DND-41 (cell line): ENCODE data around the gene RFTN1.

Experiments used
- ATAC-seq: fragments of 200-7000 bp; cut with Tn5 transposase; 3 replicates; pipeline ENCODE4 v1.9.1; 2021; ENCODE audit warnings: low read depth; ENCODE audit not compliant: insufficient read depth
- DNase-seq: peaks from one replicate; pipeline ENCODE4 v3.0.0-alpha.2; 2020
- H2AFZ ChIP-seq: 2 replicates; pipeline ENCODE4 v1.6.0; 2012; ENCODE audit warnings: low read depth, low read length
- H3K27ac ChIP-seq: 2 replicates; pipeline ENCODE4 v1.5.1; 2012; ENCODE audit warnings: low read length, inconsistent platforms
- H3K27me3 ChIP-seq: fragments of 200-600 bp; sonication (generic); 2 replicates; pipeline ENCODE4 v1.6.0; 2012; ENCODE audit warnings: low read length, mild to moderate bottlenecking, inconsistent platforms; ENCODE audit not compliant: insufficient read depth, poor library complexity
- H3K36me3 ChIP-seq: 2 replicates; pipeline ENCODE4 v1.5.1; 2012; ENCODE audit warnings: low read length, inconsistent platforms; ENCODE audit not compliant: insufficient read depth
- H3K4me1 ChIP-seq: 2 replicates; pipeline ENCODE4 v1.5.1; 2012; ENCODE audit warnings: mild to moderate bottlenecking, low read length; ENCODE audit not compliant: insufficient read depth
- H3K4me2 ChIP-seq: 2 replicates; pipeline ENCODE4 v1.6.0; 2012; ENCODE audit warnings: mild to moderate bottlenecking, moderate library complexity, low read length, inconsistent platforms; ENCODE audit not compliant: insufficient read depth
- H3K4me3 ChIP-seq, 2 experiments: fragments of 200-600 bp in 1 of 2; shearing (Covaris generic) in 1 of 2; 2 replicates each; pipeline ENCODE4 v1.5.1; 2012 to 2016; ENCODE audit warnings: inconsistent platforms in 2 of 2, low read length in 2 of 2, mild to moderate bottlenecking in 2 of 2, low read depth in 1 of 2, moderate library complexity in 1 of 2
- H3K79me2 ChIP-seq: 2 replicates; pipeline ENCODE4 v1.6.0; 2012; ENCODE audit warnings: low read length, inconsistent platforms; ENCODE audit not compliant: insufficient read depth
- H3K9ac ChIP-seq: 2 replicates; pipeline ENCODE4 v1.6.0; 2012; ENCODE audit warnings: low read depth, mild to moderate bottlenecking, inconsistent platforms, low read length, moderate library complexity
- H3K9me3 ChIP-seq: 2 replicates; pipeline ENCODE4 v1.5.1; 2012; ENCODE audit warnings: low read length, moderate library complexity, mild to moderate bottlenecking, inconsistent platforms; ENCODE audit not compliant: insufficient read depth, severe bottlenecking
- H4K20me1 ChIP-seq: 2 replicates; pipeline ENCODE4 v1.6.0; 2012; ENCODE audit warnings: low read length; ENCODE audit not compliant: insufficient read depth
- CTCF ChIP-seq: IDR thresholded peaks from 2 replicates; pipeline ENCODE4 v1.5.1; 2012; ENCODE audit warnings: borderline replicate concordance, low read length, moderate library complexity, mild to moderate bottlenecking; ENCODE audit not compliant: poor library complexity, severe bottlenecking; ENCODE audit errors: extremely low read depth
- EZH2 ChIP-seq: IDR thresholded peaks from 3 replicates; pipeline ENCODE4 v1.6.1; 2012; ENCODE audit warnings: borderline replicate concordance, low read depth, mild to moderate bottlenecking, moderate library complexity, low read length, inconsistent platforms; ENCODE audit not compliant: severe bottlenecking

RFTN1 gene

GRCh38 chr3:16514021-16514700, 662 bp upstream of the RFTN1 start:
- Histone ChIP-seq H3K79me2 (peaks cover 41% of the 10 kb centered on the region), H3K4me3 (peak overlapping the region; percentile 69 to 87; a peak in 3 of 4 replicates), H3K9ac (peak overlapping the region; percentile 81), H3K36me3 (no peaks in the 10 kb centered on the region; the same call in 1 of the 2 replicates), H3K9me3 (no peaks in the 10 kb centered on the region), H4K20me1 (peaks cover 19% of the 10 kb centered on the region; the same call in 1 of the 2 replicates), H2AFZ (peak overlapping the region; percentile 68), H3K4me1 (peaks cover 45% of the 10 kb centered on the region), H3K4me2 (peak overlapping the region; percentile 95), H3K27me3 (no peaks in the 10 kb centered on the region), H3K27ac (peak overlapping the region; percentile 91)
- ATAC-seq (no peak), DNase-seq (no peak)
- TF ChIP-seq EZH2 (no peak), CTCF (no peak)

- H4K20me1 ChIP-seq, result peaks cover 26% of the 10 kb centered on the region; the same call in 1 of the 2 replicates
- peaks cover 57% of the 10 kb centered on the region for H3K79me2 ChIP-seq
- no peaks in the 10 kb centered on the region for H3K27me3 ChIP-seq
- peak overlapping the region; percentile 69 to 87 for H3K4me3 ChIP-seq
- TF ChIP-seq EZH2 (no peak), CTCF (peak; percentile 38)
- ATAC-seq (peak; percentile 62), DNase-seq (peak; percentile 75)
- peak overlapping the region; percentile 91 for H3K27ac ChIP-seq
- peak overlapping the region; percentile 95 for H3K4me2 ChIP-seq
- peak overlapping the region; percentile 68 for H2AFZ ChIP-seq
- H3K36me3 ChIP-seq, result peaks cover 4% of the 10 kb centered on the region; the same call in 1 of the 2 replicates
- peak overlapping the region; percentile 81 for H3K9ac ChIP-seq
- no peaks in the 10 kb centered on the region for H3K9me3 ChIP-seq
- peaks cover 55% of the 10 kb centered on the region for H3K4me1 ChIP-seq
Observed at GRCh38 chr3:16512435-16513140, 911 bp downstream of the RFTN1 start.

GRCh38 chr3:16511681-16512434, 1.6 kb downstream of the RFTN1 start:
- Histone ChIP-seq H3K27me3 (no peaks in the 10 kb centered on the region), H3K9me3 (no peaks in the 10 kb centered on the region), H3K36me3 (peaks cover 9% of the 10 kb centered on the region; the same call in 1 of the 2 replicates), H4K20me1 (peaks cover 31% of the 10 kb centered on the region; the same call in 1 of the 2 replicates), H3K9ac (peak overlapping the region; percentile 81), H3K27ac (peak overlapping the region; percentile 91), H3K4me1 (peaks cover 58% of the 10 kb centered on the region), H3K4me2 (peak overlapping the region; percentile 95), H3K4me3 (peak overlapping the region; percentile 69 to 87), H2AFZ (peak overlapping the region; percentile 68), H3K79me2 (peaks cover 64% of the 10 kb centered on the region)
- peak; percentile 75 for ATAC-seq
- TF ChIP-seq EZH2, result no peak
- TF ChIP-seq CTCF, result peak; percentile 53
- DNase-seq, result peak; percentile 83
